ENCODE data around the gene KLK3.

The KLK3 gene

DNA sequence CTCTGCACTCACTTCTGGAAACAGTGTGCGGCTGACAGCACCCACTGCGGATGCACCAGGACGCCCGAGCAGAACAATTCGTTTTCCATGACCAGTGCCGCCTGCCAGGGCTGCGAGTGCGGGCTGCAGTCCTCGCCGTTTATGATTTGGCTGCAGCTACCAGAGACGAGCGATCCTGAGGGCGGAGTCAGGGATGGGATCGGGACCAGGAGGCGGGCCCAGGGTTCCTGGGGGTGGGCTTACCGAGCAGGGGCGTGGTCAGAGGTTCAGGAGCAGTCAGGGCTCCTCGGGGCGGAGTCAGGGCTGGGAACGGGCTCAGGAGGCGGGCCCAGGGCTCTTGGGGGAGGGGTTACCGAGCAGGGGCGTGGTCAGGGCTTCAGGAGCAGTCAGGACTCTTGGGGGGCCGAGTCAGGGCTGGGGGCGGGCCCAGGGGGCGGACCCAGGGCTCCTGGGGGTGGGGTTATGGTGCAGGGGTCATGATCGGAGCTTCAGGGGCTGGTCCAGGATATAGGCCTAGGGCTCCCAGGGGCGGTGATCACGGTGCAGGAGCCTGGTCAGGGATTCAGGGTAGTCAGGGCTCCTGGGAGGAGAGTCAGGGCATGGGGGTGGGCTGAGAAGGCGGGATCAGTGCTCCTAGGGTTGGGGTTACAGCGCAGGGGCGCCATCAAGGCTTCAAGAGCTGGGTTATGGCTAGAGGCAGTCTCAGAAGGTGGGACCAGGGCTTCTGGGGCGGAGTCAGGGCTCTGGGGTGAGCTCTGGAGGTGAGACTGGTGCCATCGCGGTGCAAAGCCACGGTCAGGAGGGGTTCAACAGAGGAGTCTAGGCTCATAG is 54.7 kb downstream of the KLK3 start:
- no peak overlapping the region for H3K9ac ChIP-seq (ENCODE audit: insufficient read length)
- TF ChIP-seq EZH2 (IDR thresholded peaks at IDR 0.05) (no peak), FOXP2 (optimal IDR thresholded peaks at IDR 0.05; ENCODE audit: control extremely low read depth, extremely low read length, insufficient read depth) (no peak), POLR2AphosphoS5 (IDR thresholded peaks at IDR 0.05; ENCODE audit: borderline replicate concordance, low read depth, low read length) (no peak)
- no peaks in the 10 kb centered on the region for H3K9me3 ChIP-seq (ENCODE audit: low read depth, low read length)
- peak overlapping the region; percentile 55 for H3K4me3 ChIP-seq
- no peaks in the 10 kb centered on the region for H3K36me3 ChIP-seq (ENCODE audit: insufficient read depth, low read length)
- DNase-seq (ENCODE audit: low read depth, low spot score) = no peak
- H3K27ac ChIP-seq = no peak overlapping the region
